DMS114 treated with DMSO at 0.1 percent for 48 hours (cell line): Measurements from ENCODE around the gene SON.

Source experiments
- DNase-seq: peaks from one replicate; lab custom pipeline; 2025; ENCODE audit not compliant: unreplicated experiment; lab: John Stamatoyannopoulos, UW

SON gene

DNA sequence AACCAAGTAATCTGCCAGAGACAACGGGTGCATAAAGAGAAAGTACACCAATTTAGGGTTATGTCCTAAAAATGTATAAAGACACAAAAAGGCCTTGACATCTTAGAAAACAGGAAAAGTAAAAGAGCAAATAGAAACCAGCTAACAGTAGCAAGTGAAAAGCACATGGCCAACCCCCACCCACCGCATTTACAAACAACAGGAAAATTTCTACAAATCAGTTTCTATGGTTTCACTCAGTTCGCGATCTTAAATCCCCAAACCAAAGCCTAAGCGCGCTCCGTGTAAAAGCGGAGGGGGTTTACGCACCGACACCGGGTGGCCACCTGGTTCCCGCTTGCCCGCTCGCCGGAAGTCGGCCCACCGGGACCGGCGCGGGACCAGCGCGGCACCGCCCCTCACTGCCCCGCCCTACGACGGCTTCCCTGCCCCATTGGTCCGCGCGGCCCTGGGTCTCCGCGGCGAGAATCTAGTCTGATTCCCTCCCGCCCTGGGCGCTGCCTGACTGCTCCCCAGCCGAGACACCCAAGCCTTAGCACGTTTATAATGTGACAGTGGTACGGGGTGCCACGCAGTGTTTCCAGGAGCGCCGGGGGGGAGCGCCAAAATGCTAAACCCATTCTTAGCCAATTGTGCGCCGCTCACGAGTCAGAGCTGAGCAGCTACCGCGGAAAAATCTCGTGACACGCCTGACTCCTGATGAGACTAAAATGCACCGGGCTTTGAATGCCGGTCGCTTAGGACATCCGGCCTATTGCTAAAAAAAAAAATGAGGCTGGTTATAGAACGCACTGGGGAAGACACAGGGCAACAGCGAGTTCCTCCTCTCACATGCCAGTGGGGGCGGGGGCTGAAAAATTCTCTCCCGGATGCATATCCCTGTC, 840 bp upstream of the SON start, which contains the start of gene GART:
Gene GART (minus strand): TSS at position 362 of the 884 bp plus-strand sequence. CDS start 2,802 bp downstream, outside the sequence.
- DNase-seq = peak; percentile 58

DNA sequence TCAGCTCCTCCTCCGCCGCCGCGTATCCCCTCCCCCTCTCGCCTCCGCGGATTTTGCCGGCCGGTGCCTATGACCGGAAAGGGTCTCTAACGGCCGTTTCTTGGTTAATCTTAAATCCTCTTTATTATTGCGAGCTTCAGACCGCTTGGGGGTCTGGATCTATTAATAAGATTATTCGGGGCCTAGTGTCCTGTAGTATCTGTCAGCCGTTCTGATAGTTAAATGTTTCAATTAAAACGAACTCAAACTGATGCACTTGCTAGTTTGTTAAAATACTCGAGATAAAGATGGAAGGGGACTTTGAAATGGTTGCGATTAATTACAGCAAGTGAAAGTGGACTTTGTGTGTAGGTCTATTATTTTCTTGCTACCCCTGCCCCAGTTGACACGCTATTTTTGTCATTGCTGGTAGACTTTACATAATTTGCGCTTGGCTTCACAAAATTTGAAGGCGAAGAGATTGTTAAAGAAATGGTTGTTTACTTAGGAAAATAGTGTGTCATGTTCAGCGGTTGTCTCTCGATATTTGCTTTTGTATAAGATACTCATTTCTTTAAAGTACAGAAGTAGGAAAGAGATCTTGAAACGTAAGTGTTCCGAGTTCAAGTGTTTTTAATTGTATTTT, 779 bp downstream of the SON start:
- DNase-seq = peak; percentile 35

DNA sequence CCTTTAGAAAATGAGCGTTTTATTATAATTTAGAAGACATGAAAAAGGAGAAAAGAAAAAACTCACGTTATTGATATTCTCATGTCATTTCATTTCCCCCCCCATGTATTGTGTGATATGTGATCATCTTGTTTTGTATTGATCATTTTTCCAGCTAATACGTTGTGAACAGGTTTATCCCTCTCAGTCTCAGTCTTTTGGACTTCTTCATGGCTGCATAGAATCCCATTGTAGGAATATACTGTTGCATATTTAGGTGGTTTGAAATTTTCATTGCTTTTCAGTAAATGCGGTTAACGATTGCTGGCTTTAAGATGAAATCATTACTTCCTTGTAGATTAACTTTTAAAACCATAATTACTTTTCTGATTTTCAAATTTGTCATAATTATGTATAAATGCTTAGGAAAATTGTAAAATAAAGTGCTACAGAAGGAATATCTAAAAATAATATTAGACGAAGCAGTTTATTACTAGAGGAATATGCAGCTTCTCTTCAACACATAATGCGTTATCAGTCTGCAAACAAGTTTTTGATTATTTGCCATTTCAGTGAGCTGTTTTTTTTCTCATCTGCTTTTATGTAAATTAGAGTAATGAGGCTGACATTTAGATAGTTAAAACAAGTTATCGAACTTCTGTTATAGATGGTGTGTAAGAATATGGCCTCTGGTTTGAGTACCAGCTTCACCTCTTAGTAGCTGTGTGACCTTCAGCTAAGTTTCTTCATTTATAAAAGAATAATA, 1.8 kb downstream of the SON start:
- DNase-seq = no peak

DNA sequence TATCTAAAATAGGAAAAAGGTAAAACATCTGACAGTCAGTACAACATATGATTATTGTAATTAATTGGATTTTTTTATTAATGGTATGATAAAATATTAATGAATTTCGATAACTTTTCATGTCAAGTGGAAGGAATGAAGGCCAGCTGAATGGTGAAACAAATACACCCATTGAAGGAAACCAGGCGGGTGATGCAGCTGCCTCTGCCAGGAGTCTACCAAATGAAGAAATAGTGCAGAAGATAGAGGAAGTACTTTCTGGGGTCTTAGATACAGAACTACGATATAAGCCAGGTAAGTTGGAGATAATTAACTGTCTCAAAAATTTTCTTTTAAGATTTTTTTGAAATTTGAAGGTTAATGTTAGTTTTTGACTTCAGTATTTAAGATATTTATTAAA, 3.2 kb downstream of the SON start:
- no peak for DNase-seq

DNA sequence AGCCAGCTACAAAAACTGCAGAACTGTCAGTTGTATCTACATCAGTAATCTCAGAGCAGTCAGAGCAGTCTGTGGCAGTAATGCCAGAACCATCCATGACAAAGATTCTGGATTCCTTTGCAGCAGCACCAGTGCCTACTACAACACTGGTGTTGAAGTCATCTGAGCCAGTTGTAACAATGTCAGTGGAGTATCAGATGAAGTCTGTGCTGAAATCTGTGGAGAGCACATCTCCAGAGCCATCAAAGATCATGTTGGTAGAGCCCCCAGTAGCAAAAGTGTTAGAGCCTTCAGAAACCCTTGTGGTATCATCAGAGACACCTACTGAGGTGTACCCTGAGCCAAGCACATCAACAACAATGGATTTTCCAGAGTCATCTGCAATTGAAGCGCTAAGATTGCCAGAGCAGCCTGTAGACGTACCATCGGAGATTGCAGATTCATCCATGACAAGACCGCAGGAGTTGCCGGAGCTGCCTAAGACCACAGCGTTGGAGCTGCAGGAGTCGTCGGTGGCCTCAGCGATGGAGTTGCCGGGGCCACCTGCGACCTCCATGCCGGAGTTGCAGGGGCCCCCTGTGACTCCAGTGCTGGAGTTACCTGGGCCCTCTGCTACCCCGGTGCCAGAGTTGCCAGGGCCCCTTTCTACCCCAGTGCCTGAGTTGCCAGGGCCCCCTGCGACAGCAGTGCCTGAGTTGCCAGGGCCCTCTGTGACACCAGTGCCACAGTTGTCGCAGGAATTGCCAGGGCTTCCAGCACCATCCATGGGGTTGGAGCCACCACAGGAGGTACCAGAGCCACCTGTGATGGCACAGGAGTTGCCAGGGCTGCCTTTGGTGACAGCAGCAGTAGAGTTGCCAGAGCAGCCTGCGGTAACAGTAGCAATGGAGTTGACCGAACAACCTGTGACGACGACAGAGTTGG, 7.3 kb downstream of the SON start:
- no peak for DNase-seq

DNA sequence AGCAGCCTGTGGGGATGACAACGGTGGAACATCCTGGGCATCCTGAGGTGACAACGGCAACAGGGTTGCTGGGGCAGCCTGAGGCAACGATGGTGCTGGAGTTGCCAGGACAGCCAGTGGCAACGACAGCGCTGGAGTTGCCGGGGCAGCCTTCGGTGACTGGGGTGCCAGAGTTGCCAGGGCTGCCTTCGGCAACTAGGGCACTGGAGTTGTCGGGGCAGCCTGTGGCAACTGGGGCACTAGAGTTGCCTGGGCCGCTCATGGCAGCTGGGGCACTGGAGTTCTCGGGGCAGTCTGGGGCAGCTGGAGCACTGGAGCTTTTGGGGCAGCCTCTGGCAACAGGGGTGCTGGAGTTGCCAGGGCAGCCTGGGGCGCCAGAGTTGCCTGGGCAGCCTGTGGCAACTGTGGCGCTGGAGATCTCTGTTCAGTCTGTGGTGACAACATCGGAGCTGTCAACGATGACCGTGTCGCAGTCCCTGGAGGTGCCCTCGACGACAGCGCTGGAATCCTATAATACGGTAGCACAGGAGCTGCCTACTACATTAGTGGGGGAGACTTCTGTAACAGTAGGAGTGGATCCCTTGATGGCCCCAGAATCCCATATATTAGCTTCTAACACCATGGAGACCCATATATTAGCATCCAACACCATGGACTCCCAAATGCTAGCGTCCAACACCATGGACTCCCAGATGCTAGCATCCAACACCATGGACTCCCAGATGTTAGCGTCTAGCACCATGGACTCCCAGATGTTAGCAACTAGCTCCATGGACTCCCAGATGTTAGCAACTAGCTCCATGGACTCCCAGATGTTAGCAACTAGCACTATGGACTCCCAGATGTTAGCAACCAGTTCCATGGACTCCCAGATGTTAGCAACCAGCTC, 8.2 kb downstream of the SON start:
- DNase-seq = no peak

DNA sequence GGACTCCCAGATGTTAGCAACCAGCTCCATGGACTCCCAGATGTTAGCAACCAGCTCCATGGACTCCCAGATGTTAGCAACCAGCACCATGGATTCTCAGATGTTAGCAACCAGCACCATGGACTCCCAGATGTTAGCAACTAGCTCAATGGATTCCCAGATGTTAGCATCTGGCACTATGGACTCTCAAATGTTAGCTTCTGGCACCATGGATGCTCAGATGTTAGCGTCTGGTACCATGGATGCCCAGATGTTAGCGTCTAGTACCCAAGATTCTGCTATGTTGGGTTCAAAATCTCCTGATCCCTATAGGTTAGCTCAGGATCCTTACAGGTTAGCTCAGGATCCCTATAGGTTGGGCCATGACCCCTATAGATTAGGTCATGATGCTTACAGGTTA, 8.8 kb downstream of the SON start:
- DNase-seq = no peak

DNA sequence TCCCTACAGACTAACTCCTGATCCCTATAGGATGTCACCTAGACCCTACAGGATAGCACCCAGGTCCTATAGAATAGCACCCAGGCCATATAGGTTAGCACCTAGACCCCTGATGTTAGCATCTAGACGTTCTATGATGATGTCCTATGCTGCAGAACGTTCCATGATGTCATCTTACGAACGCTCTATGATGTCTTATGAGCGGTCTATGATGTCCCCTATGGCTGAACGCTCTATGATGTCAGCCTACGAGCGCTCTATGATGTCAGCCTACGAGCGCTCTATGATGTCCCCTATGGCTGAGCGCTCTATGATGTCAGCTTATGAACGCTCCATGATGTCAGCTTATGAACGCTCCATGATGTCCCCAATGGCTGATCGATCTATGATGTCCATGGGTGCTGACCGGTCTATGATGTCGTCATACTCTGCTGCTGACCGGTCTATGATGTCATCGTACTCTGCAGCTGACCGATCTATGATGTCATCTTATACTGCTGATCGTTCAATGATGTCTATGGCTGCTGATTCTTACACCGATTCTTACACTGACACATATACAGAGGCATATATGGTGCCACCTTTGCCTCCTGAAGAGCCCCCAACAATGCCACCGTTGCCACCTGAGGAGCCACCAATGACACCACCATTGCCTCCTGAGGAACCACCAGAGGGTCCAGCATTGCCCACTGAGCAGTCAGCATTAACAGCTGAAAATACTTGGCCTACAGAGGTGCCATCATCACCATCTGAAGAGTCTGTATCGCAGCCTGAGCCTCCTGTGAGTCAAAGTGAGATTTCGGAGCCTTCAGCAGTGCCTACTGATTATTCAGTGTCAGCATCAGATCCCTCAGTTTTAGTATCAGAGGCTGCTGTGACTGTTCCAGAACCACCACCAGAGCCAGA, 9.5 kb downstream of the SON start:
- no peak for DNase-seq

DNA sequence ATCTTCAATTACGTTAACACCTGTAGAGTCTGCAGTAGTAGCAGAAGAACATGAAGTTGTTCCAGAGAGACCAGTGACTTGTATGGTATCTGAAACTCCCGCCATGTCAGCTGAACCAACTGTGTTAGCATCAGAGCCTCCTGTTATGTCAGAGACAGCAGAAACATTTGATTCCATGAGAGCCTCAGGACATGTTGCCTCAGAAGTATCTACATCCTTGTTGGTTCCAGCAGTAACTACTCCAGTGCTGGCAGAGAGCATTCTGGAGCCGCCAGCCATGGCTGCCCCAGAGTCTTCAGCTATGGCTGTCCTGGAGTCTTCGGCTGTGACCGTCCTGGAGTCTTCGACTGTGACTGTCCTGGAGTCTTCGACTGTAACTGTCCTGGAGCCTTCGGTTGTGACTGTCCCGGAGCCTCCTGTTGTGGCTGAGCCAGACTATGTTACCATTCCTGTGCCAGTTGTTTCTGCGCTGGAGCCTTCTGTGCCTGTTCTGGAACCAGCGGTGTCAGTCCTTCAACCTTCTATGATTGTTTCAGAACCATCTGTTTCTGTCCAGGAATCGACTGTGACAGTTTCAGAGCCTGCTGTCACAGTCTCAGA, 10.3 kb downstream of the SON start:
- no peak for DNase-seq

DNA sequence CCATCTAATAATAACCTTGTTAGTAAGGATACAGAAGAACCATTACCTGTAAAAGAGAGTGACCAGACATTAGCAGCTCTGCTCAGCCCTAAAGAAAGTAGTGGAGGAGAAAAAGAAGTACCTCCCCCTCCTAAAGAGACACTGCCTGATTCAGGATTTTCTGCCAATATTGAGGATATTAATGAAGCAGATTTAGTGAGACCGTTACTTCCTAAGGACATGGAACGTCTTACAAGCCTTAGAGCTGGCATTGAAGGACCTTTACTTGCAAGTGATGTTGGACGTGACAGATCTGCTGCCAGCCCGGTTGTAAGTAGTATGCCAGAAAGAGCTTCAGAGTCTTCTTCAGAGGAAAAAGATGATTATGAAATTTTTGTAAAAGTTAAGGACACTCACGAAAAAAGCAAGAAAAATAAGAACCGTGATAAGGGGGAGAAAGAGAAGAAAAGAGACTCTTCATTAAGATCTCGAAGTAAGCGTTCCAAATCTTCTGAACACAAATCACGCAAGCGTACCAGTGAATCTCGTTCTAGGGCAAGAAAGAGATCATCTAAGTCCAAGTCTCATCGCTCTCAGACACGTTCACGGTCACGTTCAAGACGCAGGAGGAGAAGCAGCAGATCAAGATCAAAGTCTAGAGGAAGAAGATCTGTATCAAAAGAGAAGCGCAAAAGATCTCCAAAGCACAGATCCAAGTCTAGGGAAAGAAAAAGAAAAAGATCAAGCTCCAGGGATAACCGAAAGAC, 11.6 kb downstream of the SON start:
- DNase-seq = no peak

DNA sequence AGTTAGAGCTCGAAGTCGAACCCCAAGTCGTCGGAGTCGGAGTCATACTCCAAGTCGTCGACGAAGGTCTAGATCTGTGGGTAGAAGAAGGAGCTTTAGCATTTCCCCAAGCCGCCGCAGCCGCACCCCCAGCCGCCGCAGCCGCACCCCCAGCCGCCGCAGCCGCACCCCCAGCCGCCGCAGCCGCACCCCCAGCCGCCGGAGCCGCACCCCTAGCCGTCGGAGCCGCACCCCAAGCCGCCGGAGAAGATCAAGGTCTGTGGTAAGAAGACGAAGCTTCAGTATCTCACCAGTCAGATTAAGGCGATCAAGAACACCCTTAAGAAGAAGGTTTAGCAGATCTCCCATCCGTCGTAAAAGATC, 12.1 kb downstream of the SON start:
- no peak for DNase-seq

DNA sequence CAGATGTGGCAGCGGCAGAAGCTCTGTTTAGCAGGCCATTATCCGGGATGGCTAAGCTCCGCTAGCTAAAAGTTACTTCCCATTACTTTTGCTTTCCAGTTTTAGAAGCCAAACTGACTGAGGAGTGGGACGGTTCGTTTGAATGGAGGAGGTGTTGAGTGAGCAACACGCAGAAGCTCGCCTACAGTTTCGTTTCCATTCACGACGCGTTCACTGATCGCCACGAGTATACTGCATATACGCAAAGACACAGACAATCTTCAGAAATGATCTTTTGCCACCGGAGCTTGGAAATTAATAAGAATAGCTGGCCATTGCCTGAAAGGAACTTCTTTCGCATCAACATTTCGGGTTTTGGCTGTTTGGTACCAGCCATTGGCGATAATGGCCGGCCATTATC, 14.6 kb downstream of the SON start:
- DNase-seq = no peak

DNA sequence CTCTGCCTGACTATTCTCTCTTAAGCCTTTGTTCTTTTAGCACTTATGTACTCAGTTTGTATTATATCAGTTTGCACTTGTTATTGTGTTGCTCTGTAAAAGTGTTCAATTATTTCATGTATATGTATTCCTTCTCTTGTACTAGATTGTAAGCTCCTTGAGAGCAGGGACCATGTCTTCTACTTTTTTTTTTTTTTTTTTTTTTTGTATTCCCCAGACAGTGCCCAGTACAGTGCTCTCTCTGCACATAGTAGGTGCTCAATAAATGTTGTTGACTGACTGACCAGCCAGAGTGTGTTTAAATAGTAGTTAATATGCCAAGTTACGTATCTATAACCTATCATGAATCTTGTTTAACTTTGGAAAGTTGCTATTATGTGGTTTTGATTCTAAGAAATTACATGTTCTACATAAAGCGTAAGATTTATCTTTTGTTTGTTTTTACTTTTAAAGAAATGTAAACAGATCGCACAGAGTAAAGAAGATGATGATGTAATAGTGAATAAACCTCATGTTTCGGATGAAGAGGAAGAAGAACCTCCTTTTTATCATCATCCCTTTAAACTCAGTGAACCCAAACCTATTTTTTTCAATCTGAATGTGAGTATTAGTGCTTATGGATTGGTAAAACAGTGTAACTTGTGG, 16.1 kb downstream of the SON start:
- DNase-seq = no peak

DNA sequence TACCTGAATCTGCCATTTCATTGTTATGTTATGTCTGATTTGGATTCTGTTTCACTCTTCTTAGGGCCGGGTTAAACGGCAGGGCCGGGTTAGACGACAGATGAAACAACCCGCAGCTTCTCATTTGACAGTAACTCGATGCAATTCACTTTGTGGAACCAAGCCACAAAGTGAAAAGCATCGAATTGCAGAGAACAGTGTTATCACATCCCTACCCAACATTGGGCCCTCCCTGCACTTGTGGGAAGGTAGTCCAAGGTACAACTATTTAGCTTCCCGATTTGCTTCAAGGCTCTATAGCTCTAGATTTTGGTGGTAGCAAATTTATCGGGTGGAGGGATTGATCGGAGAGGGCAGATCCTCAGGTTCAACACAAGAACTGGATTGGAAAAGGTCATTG, 17.0 kb downstream of the SON start:
- DNase-seq = no peak

DNA sequence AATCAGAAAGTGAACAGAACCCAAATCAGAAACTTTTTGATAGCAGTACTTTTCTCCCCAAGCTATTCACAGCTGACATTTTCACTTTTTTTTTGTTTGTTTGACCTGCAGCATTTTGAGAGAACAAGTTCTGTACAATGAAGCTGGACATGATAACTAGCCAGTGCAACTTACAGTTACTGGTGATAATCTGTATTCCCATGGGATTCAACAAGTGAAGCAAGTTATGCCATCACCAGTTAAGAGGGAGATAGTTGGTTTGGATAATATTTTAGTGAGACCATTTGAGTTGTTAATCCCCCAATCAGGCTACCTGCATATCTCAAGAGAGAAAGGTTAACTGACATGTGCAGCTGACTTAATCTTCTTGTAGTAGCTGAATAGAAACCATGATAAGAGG, 18.1 kb downstream of the SON start:
- no peak for DNase-seq

DNA sequence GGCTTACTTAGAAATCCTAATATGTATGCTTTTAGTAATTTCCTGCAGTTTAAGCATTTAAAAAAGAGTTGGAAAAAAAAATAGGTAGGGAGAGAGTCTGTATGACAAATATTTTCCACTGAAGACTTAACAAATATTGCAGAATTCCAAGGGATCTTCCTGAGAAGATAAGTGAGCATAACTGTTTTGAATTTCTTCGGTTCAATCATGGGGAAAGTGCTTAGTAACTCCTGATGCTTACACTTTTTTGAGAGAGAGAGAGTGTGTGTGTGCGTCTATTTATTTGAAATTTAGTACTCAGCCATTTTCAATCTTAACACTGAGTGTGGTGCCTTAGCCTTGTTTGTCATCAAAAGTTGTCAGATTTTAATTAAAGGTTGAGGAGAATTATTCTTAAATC, 18.5 kb downstream of the SON start:
- DNase-seq = no peak

DNA sequence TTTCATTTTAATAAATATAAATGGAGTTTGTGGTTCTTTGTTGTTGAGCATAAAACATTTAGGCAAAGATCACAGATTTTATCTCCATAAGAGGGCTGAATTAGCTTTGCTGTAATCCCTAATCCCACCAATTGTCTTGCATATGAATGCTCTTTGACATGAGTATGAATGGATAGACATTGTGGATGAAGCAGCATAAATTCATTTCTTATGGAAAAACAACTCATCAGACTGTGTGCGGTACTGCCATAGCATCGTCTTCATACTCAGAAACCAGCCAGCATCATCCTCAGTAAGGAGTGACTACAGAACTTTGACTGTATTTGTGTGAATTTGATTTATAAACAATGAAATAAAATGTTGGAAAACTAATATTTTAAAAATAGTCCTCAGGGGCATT, 19.6 kb downstream of the SON start:
- no peak for DNase-seq
